GF-D8 (cell line): ENCODE results near the gene TBC1D16.

Experiments used
- DNase-seq: peaks from one replicate; lab custom pipeline; 2025; lab: John Stamatoyannopoulos, UW

The TBC1D16 gene

GRCh38 chr17:80024206-80024972, 11.3 kb downstream of the TBC1D16 start:
- DNase-seq: no peak

- no peak for DNase-seq
Observed at GRCh38 chr17:80023481-80024205, 12.0 kb downstream of the TBC1D16 start.

GRCh38 chr17:80021600-80021999, 14.1 kb downstream of the TBC1D16 start:
- no peak for DNase-seq

GRCh38 chr17:80018917-80019651, 16.6 kb downstream of the TBC1D16 start:
- no peak for DNase-seq

- no peak for DNase-seq
Observed at GRCh38 chr17:80017226-80018010, 18.3 kb downstream of the TBC1D16 start.

GRCh38 chr17:80012765-80013741, 22.6 kb downstream of the TBC1D16 start:
- DNase-seq: no peak

- no peak for DNase-seq
Observed at GRCh38 chr17:80011989-80012555, 23.6 kb downstream of the TBC1D16 start.

GRCh38 chr17:80010283-80010858, 25.3 kb downstream of the TBC1D16 start:
- DNase-seq: no peak

- DNase-seq: no peak
Observed at GRCh38 chr17:80009391-80010282, 26.0 kb downstream of the TBC1D16 start.

GRCh38 chr17:80008848-80009247, 26.8 kb downstream of the TBC1D16 start:
- no peak for DNase-seq

GRCh38 chr17:80008383-80008840, 27.3 kb downstream of the TBC1D16 start:
- no peak for DNase-seq

- DNase-seq: no peak
Observed at GRCh38 chr17:80007939-80008338, 27.7 kb downstream of the TBC1D16 start.

- no peak for DNase-seq
Observed at GRCh38 chr17:80006811-80007752, 28.6 kb downstream of the TBC1D16 start.

GRCh38 chr17:80006339-80006720, 29.3 kb downstream of the TBC1D16 start:
- DNase-seq: no peak

- no peak for DNase-seq
Observed at GRCh38 chr17:80005360-80006338, 30.0 kb downstream of the TBC1D16 start.

- no peak for DNase-seq
Observed at GRCh38 chr17:80003969-80004368, 31.7 kb downstream of the TBC1D16 start.
